ENCODE data around the gene U2AF1.
"Not testable (repeated sequence)": the region's sequence is repeated elsewhere in the genome, so short reads cannot be mapped to it uniquely, and the experiment has no call there.

U2AF1 gene, protein sequence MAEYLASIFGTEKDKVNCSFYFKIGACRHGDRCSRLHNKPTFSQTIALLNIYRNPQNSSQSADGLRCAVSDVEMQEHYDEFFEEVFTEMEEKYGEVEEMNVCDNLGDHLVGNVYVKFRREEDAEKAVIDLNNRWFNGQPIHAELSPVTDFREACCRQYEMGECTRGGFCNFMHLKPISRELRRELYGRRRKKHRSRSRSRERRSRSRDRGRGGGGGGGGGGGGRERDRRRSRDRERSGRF

DNA sequence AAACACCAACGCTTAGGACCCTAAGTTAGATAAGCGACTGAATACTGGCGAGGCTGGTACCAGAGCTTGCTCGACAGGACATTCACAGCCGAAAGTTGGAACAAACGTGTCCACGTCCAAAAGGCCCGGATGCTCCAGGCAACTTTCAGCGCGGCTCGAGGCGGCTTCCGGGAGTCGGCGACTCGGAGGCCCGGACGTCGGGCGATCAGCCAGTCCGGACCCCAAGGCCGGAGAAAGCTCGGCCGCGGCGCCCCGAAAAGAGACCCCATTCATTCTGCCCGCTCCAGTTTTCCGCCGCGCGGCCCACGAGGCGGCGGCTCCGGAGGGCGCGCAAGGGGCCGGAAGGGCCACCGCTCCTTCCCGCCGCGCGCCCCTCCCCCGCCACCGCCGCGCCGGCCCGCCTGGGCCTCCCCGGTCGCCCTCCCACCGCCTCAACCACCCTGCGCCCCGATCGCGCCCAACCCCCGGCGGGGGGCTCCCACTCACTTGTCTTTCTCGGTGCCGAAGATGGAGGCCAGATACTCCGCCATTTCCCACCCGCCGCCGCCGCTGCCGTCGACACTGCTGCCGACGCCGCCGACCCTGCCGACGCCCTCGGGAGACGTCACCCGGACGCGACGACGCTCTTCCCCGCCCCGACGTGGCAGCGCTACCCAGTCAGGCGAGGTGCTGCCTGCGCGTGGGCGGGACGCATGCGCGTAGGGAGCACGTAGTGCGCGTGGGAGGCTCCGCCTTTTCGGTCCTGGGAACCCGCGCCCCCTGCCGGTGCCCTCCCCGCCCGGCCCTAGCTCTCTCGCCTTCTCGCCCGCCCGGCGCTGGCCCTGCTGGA is at the start of gene U2AF1:
U2AF1 (minus strand) TSS at position 606 of the 829 bp plus-strand sequence; CDS start at position 530, 76 bp downstream.
- not testable (repeated sequence) for FAIRE-seq

DNA sequence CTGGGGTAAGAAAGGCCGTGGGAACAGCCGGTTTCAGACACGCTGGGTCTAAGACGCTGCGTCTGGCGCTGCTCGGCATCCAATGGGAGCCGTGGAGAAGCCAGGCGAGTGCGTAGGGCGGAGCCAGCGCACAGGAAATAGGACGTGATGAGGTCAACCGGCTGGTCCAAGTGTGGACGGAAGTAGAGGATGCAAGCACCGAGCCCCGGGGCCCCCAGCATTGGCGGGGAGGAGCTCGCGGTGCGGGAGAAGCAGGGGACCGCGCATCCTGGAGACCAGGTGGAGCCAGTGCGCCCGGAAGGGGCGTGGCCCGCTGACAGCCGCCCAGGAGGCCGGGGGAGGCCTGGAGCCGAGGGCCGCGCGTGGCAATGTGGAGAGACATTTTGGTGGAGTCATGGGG is 46.2 kb upstream of the U2AF1 start:
- not testable (repeated sequence) for FAIRE-seq

DNA sequence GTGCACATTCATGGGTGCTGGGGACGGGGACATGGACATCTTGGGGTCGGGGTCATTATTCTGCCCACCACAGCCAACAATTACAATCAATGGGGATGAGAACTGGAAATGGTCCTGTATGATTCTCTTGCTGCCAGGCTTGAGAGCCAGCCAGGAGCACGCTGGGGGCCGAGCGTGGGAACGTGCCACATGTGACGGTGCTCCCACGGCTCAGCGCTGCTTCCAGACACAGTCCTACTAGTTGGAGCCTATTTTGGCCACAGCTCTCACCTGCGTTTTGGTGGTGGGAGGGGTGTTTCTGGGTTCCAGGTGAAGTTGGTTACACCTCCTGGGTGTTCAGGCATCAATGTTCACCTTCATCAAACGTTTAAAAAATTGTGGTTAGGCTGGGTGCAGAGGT is 42.0 kb upstream of the U2AF1 start:
- FAIRE-seq: not testable (repeated sequence)

DNA sequence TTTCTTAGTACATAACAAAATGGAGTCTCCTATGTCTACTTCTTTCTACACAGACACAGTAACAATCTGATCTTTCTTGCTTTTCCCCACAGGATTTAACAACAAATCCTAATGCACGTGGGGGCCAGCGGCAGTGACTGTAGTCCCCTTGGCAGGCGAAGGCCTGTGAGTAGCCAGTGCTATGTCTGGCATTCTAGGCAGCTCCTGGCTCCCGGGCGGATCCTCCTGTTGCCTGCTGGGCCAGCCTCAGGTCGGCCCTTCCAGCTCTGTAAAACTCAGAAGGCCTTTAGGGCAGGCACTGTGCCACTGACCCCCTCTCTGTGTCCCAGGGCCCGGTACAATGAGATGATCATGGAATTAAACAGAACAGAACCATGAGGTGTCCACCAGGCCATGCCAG is 40.6 kb upstream of the U2AF1 start:
- not testable (repeated sequence) for FAIRE-seq

DNA sequence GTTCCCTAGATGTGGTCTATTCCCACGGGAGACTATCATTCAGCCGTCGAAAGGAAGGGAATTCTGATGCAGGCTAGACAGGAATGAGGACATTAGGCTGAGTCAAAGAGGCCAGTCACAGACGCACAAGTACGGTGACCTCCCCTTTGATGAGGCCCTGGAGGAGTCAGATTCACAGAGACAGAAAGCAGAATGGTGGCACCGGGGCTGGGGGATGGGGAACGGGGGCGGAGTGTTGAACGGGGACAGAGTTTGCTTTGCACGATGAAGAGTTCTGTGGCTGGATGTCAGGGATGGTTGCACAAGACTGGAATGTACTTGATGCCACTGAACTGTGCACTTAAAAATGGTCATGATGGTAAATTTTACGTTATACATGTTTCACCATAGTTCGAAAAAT is 39.3 kb upstream of the U2AF1 start:
- not testable (repeated sequence) for FAIRE-seq

DNA sequence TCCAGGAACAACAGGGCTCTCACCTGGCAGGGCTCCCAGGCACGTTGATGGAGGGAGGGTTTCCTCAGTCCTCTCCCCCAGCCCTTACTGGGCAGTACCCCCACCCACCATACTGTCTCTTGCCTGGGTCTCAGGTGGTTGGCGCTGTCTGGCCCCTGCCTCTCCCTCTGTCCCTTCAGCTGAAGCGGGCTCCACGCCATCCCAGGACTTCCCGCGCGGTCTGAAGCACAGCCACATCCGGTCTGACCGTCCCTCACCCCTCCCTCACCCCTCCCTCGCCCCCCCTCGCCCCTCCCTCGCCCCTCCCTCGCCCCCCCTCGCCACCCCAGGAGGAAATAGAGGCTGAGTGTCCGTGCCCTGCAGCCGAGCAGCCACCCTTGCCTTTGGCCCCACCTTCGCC is 34.0 kb upstream of the U2AF1 start:
- FAIRE-seq: not testable (repeated sequence)

DNA sequence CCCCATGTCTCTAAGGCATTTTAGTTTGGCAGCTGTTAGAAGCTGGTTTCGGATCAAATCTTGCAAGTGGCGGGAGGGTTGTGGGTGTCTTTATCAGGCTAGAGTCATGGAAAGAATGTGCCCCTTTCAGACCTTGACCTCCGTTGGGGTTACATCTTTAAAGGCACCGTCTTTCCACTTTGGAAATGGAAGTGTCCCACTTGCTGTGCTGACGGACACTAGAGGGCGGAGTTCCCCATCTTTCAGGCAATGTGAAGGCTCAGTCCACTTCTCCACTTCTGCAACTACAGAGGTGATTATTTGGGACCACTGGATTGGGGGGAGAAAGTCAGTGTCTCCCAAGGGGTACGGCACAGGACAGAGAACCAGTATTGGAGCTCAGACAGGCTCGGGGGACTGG is 31.6 kb upstream of the U2AF1 start:
- not testable (repeated sequence) for FAIRE-seq

DNA sequence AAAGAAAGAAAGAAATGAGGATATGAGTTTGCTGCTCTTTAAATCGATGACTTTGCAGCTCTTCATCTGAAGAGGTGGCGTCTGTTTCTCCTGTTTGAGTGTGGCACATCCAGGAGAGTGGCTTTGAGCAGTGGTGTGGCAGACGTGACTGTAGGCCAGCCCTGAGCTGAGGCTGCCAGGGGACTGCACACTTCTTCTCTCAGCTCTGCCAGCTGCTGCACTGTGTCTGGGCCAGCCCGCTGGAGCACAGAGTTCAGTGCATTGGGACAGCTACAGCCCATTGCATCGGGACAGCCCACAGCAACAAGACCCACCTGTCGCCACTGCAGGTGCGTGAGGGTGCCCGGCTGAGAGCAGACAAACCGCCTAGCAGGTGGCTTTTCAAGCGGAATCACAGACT is 27.1 kb upstream of the U2AF1 start:
- FAIRE-seq: not testable (repeated sequence)

DNA sequence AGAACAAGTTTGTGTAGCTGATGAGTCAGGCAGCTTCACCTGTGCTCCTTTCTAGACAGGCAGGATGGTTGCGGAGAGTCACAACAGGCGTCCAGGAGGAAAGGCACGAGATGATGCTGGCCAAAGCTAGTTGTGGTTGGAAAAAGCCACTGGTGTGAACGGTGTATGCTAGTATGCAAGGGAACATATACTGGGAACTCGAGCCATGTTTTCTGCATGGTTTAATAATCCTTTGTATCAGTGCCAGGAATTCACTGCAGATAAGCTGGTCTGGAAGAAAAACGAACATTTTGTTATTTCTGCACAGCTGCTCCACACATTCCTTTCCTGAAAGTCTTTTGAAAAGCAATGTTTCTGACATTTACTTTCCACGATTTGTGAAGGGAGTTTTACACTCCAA is 22.7 kb upstream of the U2AF1 start:
- FAIRE-seq: not testable (repeated sequence)

DNA sequence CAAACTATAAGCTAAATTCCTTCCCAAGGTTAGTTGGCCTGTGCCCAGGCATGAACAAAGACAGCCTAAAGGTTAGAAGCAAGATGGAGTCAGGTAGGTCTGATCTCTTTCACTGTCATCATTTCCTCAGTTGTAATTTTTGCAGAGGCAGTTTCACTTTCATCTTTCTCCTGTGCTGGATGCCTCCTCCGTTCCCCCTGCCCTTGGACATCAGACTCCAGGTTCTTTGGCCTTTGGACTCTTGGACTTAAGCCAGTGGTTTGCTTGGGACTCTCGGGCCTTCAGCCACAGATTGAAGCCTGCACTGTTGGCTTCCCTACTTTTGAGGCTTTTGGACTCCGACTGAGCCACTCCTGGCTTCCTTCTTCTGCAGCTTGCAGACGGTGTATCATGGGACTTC is 8.6 kb upstream of the U2AF1 start:
- not testable (repeated sequence) for FAIRE-seq

DNA sequence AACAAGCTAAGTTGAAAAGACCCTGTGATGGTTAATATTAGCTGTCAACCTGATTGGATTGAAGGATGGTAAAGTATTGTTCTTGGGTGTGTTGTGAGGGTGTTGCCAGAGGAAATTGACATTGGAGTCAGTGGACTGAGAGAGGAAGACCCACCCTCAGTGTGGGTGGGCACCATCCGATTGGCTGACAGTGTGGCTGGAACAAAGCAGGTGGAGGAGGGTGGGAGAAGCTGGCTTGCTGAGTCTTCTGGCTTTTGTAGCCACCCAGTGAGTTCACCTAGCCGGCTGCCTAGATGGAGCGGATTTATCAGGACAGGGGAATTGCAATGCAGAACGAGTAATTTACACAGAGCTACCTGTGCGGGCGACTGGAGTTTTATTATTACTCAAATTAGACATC is 7.1 kb upstream of the U2AF1 start:
- not testable (repeated sequence) for FAIRE-seq

DNA sequence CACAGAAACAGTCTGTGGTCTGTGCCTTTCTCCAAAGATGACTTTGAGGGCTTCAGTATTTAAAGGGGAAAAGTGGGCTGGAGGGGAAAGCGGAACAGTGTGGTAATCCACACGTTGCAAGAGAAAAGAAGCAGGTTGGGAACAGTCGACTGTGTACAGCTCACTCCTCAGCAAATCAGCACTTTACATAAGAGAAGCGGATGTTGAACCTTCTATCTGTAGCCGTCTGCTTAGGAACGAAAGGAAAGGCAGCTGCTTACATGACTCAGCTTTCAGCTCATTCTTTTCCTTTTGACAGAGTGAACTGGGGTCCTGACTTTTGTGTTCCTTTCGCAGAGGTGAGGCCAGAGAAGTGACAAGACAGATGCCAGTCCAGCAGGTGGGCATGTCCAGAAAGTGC is 1.6 kb upstream of the U2AF1 start:
- FAIRE-seq: not testable (repeated sequence)

DNA sequence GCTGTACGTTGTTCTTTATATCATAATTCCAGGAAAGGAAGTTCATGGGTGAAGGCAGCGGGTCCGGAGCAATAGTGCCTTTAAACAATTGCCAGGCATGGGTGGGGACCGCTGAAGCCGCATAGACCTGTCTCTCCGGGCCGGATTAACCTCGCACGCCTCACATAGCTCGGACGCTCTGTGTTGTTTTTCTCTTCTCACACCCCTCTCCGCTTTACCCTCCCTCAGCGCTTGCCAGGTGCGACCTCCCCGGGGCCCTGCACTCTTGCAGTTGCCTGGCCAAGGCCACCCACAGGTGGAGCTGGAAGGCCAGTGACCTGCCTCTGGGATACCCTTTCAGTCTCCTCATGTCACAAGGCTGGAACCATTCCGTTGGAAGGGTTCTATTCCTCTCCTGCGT is 807 bp upstream of the U2AF1 start:
- not testable (repeated sequence) for FAIRE-seq

DNA sequence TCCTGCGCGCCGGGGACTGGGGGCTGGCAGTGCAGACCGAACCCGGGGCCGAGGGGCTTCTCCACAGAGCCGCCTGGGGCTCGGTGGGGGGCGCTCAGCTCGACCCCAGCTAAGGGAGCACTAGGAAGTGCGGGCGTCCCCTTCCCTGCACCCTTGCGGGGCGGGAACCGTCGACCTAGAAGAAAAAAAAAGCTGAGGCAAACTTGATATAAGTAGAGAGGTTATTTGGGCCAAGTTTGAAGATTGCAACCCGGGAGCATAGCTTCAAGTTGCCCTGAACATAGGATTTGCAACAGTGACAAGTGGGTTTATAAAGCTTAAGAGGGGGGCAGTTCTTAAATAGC is 396 bp upstream of the U2AF1 start:
- FAIRE-seq: not testable (repeated sequence)

DNA sequence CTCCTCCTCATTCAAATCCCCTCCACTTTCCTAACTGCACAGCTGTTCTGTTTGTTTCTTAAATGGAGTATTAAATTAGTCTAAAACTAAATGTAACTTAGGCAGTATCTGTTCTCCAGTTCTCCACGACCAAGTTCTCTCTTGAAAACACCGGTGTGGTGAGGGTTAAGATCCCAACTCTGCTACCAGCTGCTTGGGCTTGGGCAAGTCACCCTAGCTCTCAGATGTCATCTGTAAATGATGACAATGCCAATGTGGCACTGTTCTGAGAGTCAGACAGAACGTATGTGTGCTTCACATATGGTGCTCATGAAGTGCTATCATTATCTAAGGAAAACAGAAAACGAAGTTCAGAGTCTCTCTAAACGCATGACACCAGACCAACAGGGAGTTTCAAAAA is 2.7 kb downstream of the U2AF1 start:
- not testable (repeated sequence) for FAIRE-seq

DNA sequence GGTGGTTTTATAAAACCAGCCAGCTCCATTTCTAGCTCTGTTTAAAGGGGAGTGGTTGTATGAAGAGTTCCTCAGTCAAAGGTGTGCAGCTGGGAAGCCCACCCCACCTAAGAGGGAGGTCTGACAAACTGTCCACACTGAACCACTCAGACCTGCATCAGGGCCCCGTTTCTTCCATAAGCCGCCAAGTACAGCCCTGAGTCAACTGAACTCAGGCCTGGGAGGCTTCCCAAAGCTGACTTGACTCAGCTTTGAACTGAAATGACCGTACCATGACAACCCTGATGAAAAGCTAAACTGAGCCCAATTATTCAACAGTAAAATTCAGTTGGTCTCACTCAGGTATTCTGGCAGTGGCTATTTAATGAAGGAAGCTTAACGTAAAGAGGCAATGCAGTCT is 5.1 kb downstream of the U2AF1 start:
- not testable (repeated sequence) for FAIRE-seq

DNA sequence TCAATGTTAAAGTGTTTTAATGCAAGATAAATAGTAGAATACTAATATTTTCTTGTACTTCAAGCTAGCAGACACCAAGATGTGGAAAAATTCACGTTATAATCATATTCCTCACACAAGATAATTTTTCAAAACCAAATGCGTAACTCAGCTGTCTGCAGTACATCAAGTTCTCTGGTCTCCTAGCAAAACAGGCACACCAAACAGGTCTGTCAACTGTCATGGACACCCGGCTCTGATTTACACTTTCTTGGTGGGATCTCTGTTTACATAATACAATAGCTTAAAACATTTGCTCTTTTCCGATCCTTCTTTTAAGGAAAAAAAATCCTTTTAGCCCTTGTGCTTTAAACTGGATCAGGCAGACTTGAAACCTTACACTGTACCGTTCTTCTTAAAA is 5.7 kb downstream of the U2AF1 start:
- not testable (repeated sequence) for FAIRE-seq

DNA sequence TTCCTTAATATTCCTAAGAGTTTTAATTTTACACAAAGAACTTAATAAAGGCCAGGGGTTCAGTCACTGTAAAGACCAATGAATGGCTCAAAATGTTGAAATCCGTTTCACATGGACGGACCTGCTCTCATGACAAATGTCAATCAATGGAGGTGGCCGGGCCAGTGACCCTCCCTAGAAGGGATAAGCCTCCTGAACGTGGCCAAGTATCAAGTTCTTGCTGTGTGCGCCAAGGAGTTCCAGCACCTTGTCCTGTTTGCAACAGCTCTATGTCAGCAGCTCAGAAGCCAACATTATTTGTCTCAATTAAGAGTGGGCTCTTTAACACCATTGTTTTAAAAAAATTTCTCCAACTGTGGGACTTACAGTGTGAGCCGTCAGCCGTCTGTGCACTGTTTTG is 6.4 kb downstream of the U2AF1 start:
- FAIRE-seq: not testable (repeated sequence)

DNA sequence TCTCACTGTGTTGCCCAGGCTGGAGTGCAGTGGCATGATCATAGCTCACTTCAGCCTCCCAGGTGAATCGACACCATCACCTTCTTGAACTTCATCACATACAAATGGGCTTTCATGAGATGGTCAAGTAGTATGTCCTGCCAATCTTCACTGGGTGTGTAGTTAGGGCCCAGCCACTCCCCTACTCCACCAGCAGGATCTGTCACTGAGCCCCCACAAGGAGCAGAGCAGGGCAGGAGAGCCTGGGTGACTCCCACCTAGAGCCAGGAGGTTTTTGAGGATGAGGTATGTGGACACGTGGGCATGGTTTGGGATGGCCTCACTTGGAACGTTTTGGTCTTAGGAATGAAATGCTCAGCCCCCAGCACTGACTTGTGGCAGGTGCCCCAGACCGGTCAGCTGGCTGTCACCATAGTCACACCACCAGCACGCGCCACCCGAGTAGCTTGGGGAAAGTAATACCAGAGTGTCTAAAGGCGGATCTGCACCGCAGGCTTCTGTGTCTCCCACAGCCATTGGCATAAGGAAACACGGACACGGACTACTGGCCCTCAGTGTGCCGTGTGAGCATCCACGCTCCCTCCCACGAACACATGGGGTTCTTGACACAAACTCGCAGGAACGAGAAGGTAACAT is 15.3 kb downstream of the U2AF1 start:
- FAIRE-seq: not testable (repeated sequence)

DNA sequence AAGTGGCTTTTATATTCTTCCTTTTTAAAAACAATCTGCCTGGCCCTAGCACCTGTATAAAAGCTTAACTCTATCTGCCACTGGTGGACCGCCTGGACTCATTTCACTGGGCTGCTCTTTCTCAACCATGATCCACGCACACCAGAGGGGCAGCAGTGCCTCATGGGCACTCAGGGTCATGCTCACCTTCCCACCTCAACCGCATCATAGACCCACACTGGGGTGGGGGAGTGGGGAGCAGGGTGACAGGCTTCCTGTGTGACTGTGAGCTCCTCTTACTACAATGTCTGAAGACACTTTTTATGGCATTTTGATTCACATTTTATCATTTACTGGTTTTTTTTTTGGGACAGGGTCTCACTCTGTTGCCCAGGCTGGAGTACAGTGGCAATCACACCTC is 16.4 kb downstream of the U2AF1 start:
- not testable (repeated sequence) for FAIRE-seq

DNA sequence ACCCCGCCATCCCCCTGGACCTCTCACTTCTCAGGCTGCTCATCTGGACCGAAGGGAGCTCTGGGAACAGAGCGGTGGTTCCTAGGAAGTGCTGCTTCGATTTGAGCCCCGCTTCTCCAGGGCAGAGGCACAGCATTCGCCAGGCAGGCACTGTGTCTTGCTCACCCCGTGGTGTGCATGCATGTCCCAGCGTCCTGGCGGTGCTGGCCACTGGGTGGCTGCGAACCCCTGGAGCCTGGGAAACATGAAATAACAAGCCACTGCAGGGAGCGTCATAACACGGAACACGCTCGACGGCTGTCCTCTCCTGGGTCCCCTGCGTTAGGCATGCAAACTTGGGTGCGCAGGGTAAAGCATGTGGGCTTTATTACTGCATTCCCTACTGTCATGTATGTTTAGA is 17.9 kb downstream of the U2AF1 start:
- FAIRE-seq: not testable (repeated sequence)

DNA sequence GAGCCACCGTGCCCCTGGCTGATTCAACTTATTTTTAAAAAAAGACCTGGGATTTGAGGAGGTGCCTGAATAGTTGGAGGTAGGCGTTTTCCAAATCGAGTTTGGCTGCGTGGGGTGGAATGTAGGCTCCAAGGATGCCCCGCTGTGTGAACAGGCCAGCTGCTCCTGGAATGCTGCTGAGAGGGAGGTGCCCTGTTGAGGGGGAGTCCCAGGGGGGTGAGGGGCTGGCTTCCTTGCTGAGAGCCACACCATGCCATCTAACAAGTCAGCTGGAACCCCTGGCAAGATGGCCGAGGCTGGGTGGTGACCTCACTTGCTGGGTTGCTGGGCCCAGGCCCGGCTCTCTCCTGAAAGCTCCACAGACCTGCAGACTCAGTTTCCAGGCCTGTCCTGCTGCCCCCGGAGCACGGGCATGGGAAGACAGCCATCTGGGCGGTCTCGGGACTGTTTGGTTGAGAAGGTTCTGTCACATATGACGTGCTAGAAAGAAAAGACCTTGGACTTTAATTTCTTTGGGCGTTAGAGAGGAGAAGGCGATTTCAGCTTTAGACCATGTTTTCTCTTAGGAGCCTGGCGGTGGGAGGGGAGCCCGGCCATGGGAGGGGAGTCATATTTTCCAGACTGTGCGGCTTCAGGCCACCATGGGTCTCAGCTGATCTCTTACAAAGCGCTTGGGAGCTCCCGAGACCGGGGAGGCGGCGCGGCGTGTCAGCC is 24.6 kb downstream of the U2AF1 start:
- FAIRE-seq: not testable (repeated sequence)

DNA sequence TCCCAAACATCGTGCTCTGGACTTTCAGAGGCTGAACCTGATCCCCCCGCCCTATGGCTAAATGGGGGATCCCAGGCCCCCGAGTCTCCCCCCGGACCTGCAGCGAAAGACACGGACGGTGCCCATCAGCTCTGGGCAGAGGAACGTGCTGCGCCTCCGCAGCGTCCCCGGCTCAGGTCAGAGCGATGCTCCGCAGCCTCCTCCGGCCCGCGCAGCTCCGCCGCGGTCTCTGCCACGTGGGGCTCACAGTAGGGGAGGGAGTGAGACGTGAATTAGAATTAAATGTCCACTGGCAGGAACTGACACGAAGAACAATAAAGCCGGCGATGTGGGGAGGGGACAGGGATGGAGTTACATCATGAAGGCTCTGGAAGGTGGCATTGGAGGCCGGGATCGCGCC is 30.7 kb downstream of the U2AF1 start:
- FAIRE-seq: not testable (repeated sequence)
